Natural killer cell (primary cell): ENCODE results near the gene LIN9. TPM values are rescaled to one million over a fixed set of nuclear protein-coding genes. Genes with fewer than 3 reads are reported as not detected.

ENCODE experiments used
- ATAC-seq, 3 donors: fragments of 150-1000 bp in 2 of 3; fragments of 200-7000 bp in 1 of 3; cut with Tn5 transposase; 1 replicate in 1 of 3; 2 replicates in 2 of 3; pipeline ENCODE4 v1.10.0; 2021; ENCODE audit warnings: mild to moderate bottlenecking in 2 of 3, moderate library complexity in 2 of 3
- DNase-seq, 2 donors: peaks; one replicate each; pipeline versions ENCODE4 v3.0.0 to v3.0.0-alpha.2; 2013 to 2021; ENCODE audit warnings: mixed read lengths in 1 of 2
- H3K27ac ChIP-seq: one replicate; pipeline ENCODE4 v1.5.1; 2013; ENCODE audit warnings: mild to moderate bottlenecking, low read length
- H3K27me3 ChIP-seq: one replicate; pipeline ENCODE4 v1.6.1; 2013; ENCODE audit warnings: low read length; ENCODE audit not compliant: control insufficient read depth, insufficient read depth
- H3K36me3 ChIP-seq: one replicate; pipeline ENCODE4 v1.6.1; 2013; ENCODE audit warnings: low read length; ENCODE audit not compliant: control insufficient read depth, insufficient read depth
- H3K4me1 ChIP-seq: one replicate; pipeline ENCODE4 v1.6.1; 2013; ENCODE audit warnings: low read length; ENCODE audit not compliant: control insufficient read depth, insufficient read depth
- H3K4me3 ChIP-seq: one replicate; pipeline ENCODE4 v1.5.1; 2013; ENCODE audit warnings: low read length
- H3K9me3 ChIP-seq: one replicate; pipeline ENCODE4 v1.6.1; 2013; ENCODE audit warnings: low read length; ENCODE audit not compliant: control insufficient read depth, insufficient read depth
- H3K27ac Mint-ChIP-seq, 2 donors: one replicate each; pipeline ENCODE4 v1.8.0; 2022; ENCODE audit warnings: mild to moderate bottlenecking in 2 of 2, mixed read lengths in 2 of 2, moderate library complexity in 1 of 2
- H3K27me3 Mint-ChIP-seq, 2 donors: one replicate each; pipeline ENCODE4 v1.8.0; 2022; ENCODE audit warnings: low read depth in 2 of 2, mixed read lengths in 2 of 2
- H3K36me3 Mint-ChIP-seq: one replicate; pipeline ENCODE4 v1.8.0; 2022; ENCODE audit warnings: mixed read lengths
- H3K4me1 Mint-ChIP-seq, 2 donors: one replicate each; pipeline ENCODE4 v1.8.0; 2022; ENCODE audit warnings: mixed read lengths in 2 of 2
- H3K4me3 Mint-ChIP-seq: one replicate; pipeline ENCODE4 v1.8.0; 2022; ENCODE audit warnings: mild to moderate bottlenecking, moderate library complexity, mixed read lengths
- H3K9me3 Mint-ChIP-seq, 2 donors: one replicate each; pipeline ENCODE4 v1.8.0; 2022; ENCODE audit warnings: mixed read lengths in 2 of 2
- WGBS: methylation state at CpG from one replicate; pipeline ENCODE4 v1.1.7; 2013; ENCODE audit warnings: missing lambda C conversion rate; ENCODE audit not compliant: insufficient coverage; 5-methylcytosine and 5-hydroxymethylcytosine counted together
- intact Hi-C: fragments of 100-400 bp; cut with micrococcal nuclease; formaldehyde crosslinking; loops from one replicate; pipeline ENCODE4 v1.14.2; 2022
- total RNA-seq, 4 donors: library from RNA; stranded (reverse); fragments of 120-200 nt in 1 of 4; gene quantifications; one replicate each; pipeline versions ENCODE4 v1.2.3 to v1.2.4, GENCODE V29; 2013 to 2022
- TF ChIP-seq, protein P1 (sequence below): fragments of 200-600 bp; IDR thresholded peaks from one replicate; pipeline ENCODE4 v1.8.0; 2022; ENCODE audit warnings: antibody characterized with exemption

Gene LIN9
- total RNA-seq, 3 donors from 2014 or later (not counting 1 experiment from before 2014, with no cell fraction given), result 1.3 to 2.9 (median 2.4) TPM

DNA sequence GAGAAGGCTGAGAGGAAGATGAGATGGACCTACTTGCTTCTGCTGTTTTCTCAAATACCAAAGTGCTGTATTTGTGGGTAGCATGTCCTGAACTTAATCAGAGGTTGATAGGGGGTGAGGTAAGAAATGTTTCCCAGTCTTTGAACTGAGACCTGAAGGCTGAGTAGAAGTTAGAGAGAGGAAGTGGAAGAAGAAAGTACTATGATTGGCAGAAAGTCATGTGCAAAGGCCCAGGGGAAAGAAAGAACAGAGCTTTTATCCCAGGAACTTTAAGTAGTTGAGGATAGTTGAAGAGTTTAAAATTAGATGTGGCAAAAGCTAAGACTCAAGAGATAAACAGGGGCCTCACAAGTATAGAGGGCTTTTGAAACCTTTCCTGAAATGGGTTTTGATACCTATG lies 15.5 kb upstream of the LIN9 start:
- H3K4me3 ChIP-seq, result no peak overlapping the region
- Mint-ChIP-seq H3K9me3 (no peaks in the 10 kb centered on the region), H3K36me3 (no peaks in the 10 kb centered on the region), H3K4me3 (no peak overlapping the region), H3K27ac (no peak overlapping the region), H3K4me1 (no peaks in the 10 kb centered on the region), H3K27me3 (peaks cover 0 to 11% of the 10 kb centered on the region in 2 donors)
- H3K27ac ChIP-seq, result no peak overlapping the region
- DNase-seq (no peak), ATAC-seq (no peak)
- no peaks in the 10 kb centered on the region for H3K9me3 ChIP-seq
- intact Hi-C loops, result no loop called here
- TF ChIP-seq, protein P1, sequence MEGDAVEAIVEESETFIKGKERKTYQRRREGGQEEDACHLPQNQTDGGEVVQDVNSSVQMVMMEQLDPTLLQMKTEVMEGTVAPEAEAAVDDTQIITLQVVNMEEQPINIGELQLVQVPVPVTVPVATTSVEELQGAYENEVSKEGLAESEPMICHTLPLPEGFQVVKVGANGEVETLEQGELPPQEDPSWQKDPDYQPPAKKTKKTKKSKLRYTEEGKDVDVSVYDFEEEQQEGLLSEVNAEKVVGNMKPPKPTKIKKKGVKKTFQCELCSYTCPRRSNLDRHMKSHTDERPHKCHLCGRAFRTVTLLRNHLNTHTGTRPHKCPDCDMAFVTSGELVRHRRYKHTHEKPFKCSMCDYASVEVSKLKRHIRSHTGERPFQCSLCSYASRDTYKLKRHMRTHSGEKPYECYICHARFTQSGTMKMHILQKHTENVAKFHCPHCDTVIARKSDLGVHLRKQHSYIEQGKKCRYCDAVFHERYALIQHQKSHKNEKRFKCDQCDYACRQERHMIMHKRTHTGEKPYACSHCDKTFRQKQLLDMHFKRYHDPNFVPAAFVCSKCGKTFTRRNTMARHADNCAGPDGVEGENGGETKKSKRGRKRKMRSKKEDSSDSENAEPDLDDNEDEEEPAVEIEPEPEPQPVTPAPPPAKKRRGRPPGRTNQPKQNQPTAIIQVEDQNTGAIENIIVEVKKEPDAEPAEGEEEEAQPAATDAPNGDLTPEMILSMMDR, result no peak
- no peaks in the 10 kb centered on the region for H3K27me3 ChIP-seq
- H3K36me3 ChIP-seq, result no peaks in the 10 kb centered on the region
- no peaks in the 10 kb centered on the region for H3K4me1 ChIP-seq

- ATAC-seq (no peak), DNase-seq (no peak)
- Mint-ChIP-seq H3K9me3 (no peaks in the 10 kb centered on the region), H3K4me1 (no peaks in the 10 kb centered on the region), H3K4me3 (no peak overlapping the region), H3K27ac (no peak overlapping the region), H3K27me3 (peaks cover 6 to 19% of the 10 kb centered on the region in 2 donors), H3K36me3 (no peaks in the 10 kb centered on the region)
- TF ChIP-seq, protein P1, result no peak
- Histone ChIP-seq H3K27ac (no peak overlapping the region), H3K36me3 (no peaks in the 10 kb centered on the region), H3K4me3 (no peak overlapping the region), H3K4me1 (no peaks in the 10 kb centered on the region), H3K27me3 (no peaks in the 10 kb centered on the region), H3K9me3 (no peaks in the 10 kb centered on the region)
- 93% methylated on average over 3 of the region's 3 CpGs for WGBS
- intact Hi-C loops, result no loop called here
These were observed 14.0 kb upstream of the LIN9 start for GRCh38 chr1:226322986-226323385.

DNA sequence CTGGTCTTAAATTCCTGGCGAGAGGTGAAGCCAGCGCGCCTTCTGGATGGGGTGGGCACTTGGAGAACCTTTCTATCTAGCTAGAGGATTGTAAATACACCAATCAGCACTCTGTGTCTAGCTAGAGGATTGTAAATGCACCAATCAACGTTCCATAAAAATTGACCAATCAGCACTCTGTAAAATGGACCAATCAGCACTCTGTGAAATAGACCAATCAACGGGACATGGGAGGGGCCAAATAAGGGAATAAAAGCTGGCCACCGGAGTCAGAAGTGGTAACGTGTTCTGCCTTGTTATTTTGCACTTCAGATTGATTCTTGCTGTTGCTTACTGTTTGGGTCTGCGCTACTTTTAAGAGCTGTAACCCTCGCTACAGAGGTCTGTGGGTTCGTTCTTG lies 12.0 kb upstream of the LIN9 start:
- H3K9me3 Mint-ChIP-seq, result no peaks in the 10 kb centered on the region
- H3K36me3 Mint-ChIP-seq, result no peaks in the 10 kb centered on the region
- H3K27ac ChIP-seq, result no peak overlapping the region
- no peaks in the 10 kb centered on the region for H3K4me1 ChIP-seq
- intact Hi-C loops, result no loop called here
- no peak for DNase-seq
- no peaks in the 10 kb centered on the region for H3K36me3 ChIP-seq
- no peak overlapping the region for H3K4me3 ChIP-seq
- H3K4me1 Mint-ChIP-seq, result no peaks in the 10 kb centered on the region
- no peak for ATAC-seq
- no peak overlapping the region for H3K27ac Mint-ChIP-seq
- no peaks in the 10 kb centered on the region for H3K9me3 ChIP-seq
- no peaks in the 10 kb centered on the region for H3K27me3 ChIP-seq
- WGBS, result 90% methylated on average over 10 of the region's 10 CpGs
- H3K27me3 Mint-ChIP-seq, result peaks cover 10 to 27% of the 10 kb centered on the region in 2 donors
- TF ChIP-seq, protein P1, result no peak
- H3K4me3 Mint-ChIP-seq, result no peak overlapping the region

DNA sequence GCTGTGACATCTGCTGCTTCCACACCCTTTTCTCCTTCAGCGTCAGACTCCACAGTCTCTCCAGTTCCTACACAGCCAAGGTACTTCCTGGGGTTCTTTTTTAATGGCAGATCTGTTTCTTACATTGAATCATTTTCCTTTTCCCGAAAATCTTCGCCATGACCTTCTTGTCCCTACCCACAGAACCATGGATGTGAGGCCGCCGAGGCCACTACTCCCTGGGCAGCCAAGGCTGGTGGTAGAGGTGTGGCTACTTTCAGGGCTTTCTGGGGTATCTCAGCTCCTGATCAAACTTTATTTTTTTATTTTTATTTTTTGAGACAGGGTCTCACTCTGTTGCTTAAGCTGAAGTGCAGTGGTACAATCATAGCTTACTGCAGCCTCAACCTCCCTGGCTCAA lies 9.5 kb upstream of the LIN9 start:
- TF ChIP-seq, protein P1, result no peak
- H3K27ac ChIP-seq, result no peak overlapping the region
- DNase-seq (no peak), ATAC-seq (no peak)
- no peaks in the 10 kb centered on the region for H3K36me3 ChIP-seq
- Mint-ChIP-seq H3K27ac (no peak overlapping the region), H3K27me3 (peaks cover 27 to 34% of the 10 kb centered on the region in 2 donors), H3K4me1 (no peaks in the 10 kb centered on the region), H3K36me3 (no peaks in the 10 kb centered on the region), H3K4me3 (no peak overlapping the region), H3K9me3 (no peaks in the 10 kb centered on the region)
- H3K9me3 ChIP-seq, result no peaks in the 10 kb centered on the region
- H3K27me3 ChIP-seq, result no peaks in the 10 kb centered on the region
- WGBS, result 95% methylated on average over 5 of the region's 5 CpGs
- H3K4me1 ChIP-seq, result no peaks in the 10 kb centered on the region
- intact Hi-C loops, result no loop called here
- no peak overlapping the region for H3K4me3 ChIP-seq
